COLO668 (cell line): ENCODE results near the gene RNASE9.
"Not testable (repeated sequence)": the region's sequence is repeated elsewhere in the genome, so short reads cannot be mapped to it uniquely, and the experiment has no call there.

Experiments used
- DNase-seq: peaks from one replicate; lab custom pipeline; 2025; ENCODE audit not compliant: unreplicated experiment; lab: John Stamatoyannopoulos, UW

RNASE9 gene

DNA sequence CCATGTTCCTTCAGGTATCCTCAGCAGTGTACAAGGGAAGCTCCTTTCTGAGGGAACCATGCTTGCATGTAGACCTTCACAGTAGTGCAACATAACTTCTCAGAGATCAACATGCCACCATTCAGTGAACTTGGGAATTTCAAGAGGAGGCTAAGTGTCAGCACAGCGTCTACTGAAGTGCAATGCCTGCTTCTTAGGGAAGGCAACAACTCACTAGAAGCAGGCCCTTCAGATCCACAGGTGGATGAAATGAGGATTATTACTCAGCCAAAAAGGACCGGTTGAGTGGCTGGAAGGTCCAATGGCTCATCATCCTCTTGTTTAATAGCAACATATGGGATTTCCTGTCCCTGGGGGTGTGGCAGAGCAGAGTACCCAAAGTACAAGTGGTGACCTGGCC lies 36.8 kb downstream of the RNASE9 start:
- DNase-seq = no peak

DNA sequence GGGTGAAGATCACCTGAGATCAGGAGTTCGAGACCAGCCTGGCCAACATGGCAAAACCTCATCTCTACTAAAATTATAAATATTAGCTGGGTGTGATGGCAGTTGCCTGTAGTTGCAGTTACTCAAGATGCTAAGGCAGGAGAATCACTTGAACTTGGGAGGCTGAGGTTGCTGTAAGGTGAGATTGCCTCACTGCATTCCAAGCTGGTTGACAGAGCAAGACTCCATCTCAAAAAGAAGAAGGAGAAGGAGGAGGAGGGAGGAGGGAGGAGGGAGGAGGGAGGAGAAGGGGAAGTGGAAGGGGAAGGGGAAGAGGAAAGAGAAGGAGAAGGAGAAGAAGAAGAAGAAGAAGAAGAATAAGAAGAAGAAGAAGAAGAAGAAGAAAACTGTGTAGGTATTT lies 38.5 kb downstream of the RNASE9 start:
- no peak for DNase-seq

DNA sequence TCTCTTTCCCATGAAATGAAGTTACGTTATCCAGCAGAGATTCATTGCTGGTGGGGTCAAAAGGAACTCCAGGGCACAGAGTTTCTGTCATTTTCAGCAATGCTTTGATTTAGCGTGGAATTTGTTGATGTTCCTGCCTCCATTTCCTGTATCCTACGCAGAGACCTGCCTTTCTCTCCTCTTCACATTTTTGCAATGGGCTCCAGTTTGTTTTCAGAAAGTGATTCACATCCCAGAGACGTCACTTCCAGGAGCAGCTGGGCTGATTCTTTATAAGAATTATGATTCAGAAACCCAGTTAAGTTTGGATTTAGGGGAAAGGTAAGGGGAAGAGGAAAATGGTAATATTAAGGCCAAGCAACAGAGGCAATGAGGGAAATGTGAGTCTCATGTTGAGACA lies 43.9 kb downstream of the RNASE9 start:
- no peak for DNase-seq

DNA sequence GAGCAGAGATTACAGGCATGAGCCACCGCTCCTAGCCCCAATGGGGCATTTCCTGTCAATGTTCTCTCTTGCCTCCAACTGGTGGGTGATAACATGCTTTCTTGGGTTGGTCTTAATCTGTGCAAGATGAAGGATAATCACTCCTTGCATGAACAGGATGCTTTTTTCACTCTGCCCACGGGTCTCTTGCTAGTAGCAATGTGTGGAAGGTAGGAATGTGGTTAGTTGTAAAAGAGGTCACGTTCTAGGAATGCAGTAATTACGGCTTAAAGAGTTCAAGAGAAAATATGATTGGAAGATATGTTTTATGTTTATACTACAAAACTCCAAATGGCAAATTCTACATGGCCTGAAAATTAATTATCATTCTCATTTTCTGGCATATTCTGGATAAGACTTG lies 45.0 kb downstream of the RNASE9 start:
- DNase-seq = no peak

DNA sequence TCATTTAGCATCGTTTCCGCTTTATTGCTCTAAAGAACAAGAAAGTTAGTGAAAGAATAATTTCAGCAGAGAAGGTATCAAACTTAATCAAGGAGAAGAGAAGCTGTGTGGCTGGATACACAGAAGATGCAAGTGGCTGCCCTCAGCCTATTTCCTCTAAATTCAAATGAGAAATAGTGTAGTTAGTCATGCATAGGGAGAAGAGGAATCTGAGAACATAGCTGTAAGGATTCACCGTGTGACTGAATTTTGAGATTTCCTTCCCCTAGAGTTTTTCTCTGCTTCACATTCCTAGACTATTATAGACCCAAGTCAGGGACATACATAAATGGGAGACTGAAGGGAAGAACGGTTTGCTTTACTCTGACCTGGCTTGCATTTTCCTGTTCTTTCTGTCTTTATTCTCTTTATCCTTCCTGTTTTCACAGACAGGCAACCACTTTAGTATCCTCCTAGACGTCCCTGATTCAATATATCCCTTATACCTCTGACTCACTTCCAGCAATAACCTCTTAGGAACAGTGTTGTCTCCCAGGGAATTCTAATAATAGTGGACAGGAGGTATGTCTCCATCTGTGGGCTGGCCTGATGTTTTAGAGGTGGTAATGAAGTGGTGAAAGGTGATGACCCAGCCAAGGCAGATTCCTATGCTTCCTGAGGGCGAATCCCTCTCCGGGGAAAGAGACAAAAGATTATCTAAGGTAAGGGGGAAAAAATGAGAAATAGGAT lies 48.5 kb downstream of the RNASE9 start:
- no peak for DNase-seq

DNA sequence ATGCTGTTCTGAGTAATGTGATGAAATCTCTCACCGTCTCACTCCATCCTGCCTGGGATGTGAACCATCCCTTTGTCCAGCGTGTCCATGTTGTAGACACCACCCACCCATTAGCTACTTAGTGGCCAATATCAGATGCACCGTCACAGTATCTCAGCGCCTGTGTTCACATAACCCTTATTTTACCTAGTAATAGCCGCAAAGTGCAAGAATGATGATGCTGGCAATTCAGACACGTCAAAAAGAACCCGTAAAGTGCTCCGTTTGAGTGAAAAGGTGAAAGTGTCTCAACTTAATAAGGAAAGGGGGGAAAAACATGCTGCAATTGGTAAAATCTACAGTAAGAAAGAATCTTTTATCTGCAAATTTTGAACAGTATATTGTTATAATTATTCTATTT lies 52.5 kb downstream of the RNASE9 start:
- DNase-seq = no peak

DNA sequence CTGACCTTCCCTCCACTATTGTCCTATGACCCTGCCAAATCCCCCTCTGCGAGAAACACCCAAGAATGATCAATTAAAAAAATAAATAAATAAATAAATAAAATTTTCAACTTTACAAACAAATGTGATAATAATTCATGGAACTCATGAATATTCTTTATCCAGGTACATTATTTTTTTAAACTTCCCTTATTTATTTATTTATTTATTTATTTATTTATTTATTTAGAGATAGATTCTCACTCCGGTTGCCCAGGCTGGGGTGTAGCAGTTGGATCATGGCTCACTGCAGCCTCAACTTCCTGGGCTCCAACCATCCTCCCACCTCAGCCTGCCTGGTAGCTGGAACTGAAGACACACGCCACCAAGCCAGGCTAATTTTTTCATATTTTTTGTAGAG lies 53.3 kb downstream of the RNASE9 start:
- DNase-seq = not testable (repeated sequence)

DNA sequence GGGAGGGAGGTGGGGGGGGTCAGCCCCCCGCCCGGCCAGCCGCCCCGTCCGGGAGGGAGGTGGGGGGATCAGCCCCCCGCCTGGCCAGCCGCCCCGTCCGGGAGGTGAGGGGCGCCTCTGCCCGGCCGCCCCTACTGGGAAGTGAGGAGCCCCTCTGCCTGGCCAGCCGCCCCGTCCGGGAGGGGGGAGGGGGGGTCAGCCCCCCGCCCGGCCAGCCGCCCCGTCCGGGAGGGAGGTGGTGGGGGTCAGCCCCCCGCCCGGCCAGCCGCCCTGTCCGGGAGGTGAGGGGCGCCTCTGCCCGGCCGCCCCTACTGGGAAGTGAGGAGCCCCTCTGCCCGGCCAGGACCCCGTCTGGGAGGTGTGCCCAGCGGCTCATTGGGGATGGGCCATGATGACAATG lies 54.1 kb downstream of the RNASE9 start:
- DNase-seq = not testable (repeated sequence)

DNA sequence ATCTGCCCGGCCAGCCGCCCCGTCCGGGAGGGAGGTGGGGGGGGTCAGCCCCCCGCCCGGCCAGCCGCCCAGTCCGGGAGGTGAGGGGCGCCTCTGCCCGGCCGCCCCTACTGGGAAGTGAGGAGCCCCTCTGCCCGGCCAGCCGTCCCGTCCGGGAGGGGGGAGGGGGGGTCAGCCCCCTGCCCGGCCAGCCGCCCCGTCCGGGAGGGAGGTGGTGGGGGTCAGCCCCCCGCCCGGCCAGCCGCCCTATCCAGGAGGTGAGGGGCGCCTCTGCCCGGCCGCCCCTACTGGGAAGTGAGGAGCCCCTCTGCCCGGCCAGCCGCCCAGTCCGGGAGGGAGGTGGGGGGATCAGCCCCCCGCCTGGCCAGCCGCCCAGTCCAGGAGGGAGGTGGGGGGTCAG lies 54.6 kb downstream of the RNASE9 start:
- not testable (repeated sequence) for DNase-seq
